Skeletal muscle tissue (tissue), 4 donors: ENCODE measurements around the gene GRHL3. TPM values are rescaled to one million over a fixed set of nuclear protein-coding genes. Genes with fewer than 3 reads are reported as not detected.

Experiments
- H3K27ac ChIP-seq: one replicate; pipeline ENCODE4 v1.7.0; 2013; ENCODE audit warnings: mild to moderate bottlenecking, low read depth, low read length, inconsistent platforms
- H3K27me3 ChIP-seq, 3 donors: one replicate each; pipeline ENCODE4 v1.7.0; 2013; ENCODE audit warnings: low read length in 3 of 3; ENCODE audit not compliant: control insufficient read depth in 3 of 3, insufficient read depth in 3 of 3
- H3K36me3 ChIP-seq, 3 donors: one replicate each; pipeline ENCODE4 v1.7.0; 2013; ENCODE audit warnings: low read length in 3 of 3; ENCODE audit not compliant: control insufficient read depth in 3 of 3, insufficient read depth in 3 of 3
- H3K4me1 ChIP-seq, 3 donors: one replicate each; pipeline ENCODE4 v1.7.0; 2013; ENCODE audit warnings: low read length in 3 of 3, mild to moderate bottlenecking in 3 of 3; ENCODE audit not compliant: control insufficient read depth in 3 of 3, insufficient read depth in 3 of 3
- H3K4me3 ChIP-seq, 3 donors: one replicate each; pipeline ENCODE4 v1.7.0; 2013; ENCODE audit warnings: low read length in 3 of 3
- H3K9ac ChIP-seq, 3 donors: one replicate each; pipeline ENCODE4 v1.7.0; 2013; ENCODE audit warnings: low read length in 3 of 3, mild to moderate bottlenecking in 3 of 3, moderate library complexity in 2 of 3, low read depth in 1 of 3
- H3K9me3 ChIP-seq, 3 donors: one replicate each; pipeline ENCODE4 v1.7.0; 2013; ENCODE audit warnings: low read length in 3 of 3; ENCODE audit not compliant: control insufficient read depth in 3 of 3
- total RNA-seq: library from RNA; depleted of rRNA; stranded (reverse); fragments of >200 nt; gene quantifications from one replicate; pipeline ENCODE4 v1.2.3, GENCODE V29; 2014
- donor health status: Osteomylitis.

The GRHL3 gene
- total RNA-seq, 1 donor from 2014 or later = not detected

- Histone ChIP-seq H3K9ac (no peak overlapping the region), H3K27ac (no peak overlapping the region), H3K4me3 (no peak overlapping the region), H3K36me3 (no peaks in the 10 kb centered on the region), H3K9me3 (no peaks in the 10 kb centered on the region), H3K4me1 (peaks cover 2 to 15% (median 5%) of the 10 kb centered on the region in 3 donors), H3K27me3 (peaks cover 0 to 4% (median 0%) of the 10 kb centered on the region in 3 donors)
These were observed 19.3 kb upstream of the GRHL3 start for GRCh38 chr1:24299901-24300300.

GRCh38 chr1:24300971-24301784, 18.0 kb upstream of the GRHL3 start:
- H3K27ac ChIP-seq = no peak overlapping the region
- H3K9ac ChIP-seq = no peak overlapping the region
- H3K4me1 ChIP-seq = peaks cover 2 to 7% (median 3%) of the 10 kb centered on the region in 3 donors
- no peaks in the 10 kb centered on the region for H3K9me3 ChIP-seq
- H3K4me3 ChIP-seq = no peak overlapping the region
- peaks cover 0 to 5% (median 0%) of the 10 kb centered on the region in 3 donors for H3K27me3 ChIP-seq
- H3K36me3 ChIP-seq = no peaks in the 10 kb centered on the region

- Histone ChIP-seq H3K27ac (no peak overlapping the region), H3K36me3 (no peaks in the 10 kb centered on the region), H3K27me3 (peaks cover 0 to 5% (median 0%) of the 10 kb centered on the region in 3 donors), H3K4me3 (no peak overlapping the region), H3K4me1 (peaks cover 2 to 7% (median 3%) of the 10 kb centered on the region in 3 donors), H3K9ac (no peak overlapping the region), H3K9me3 (no peaks in the 10 kb centered on the region)
These were observed 17.4 kb upstream of the GRHL3 start for GRCh38 chr1:24301785-24302175.

GRCh38 chr1:24302209-24302611, 16.9 kb upstream of the GRHL3 start:
- no peak overlapping the region for H3K27ac ChIP-seq
- H3K9ac ChIP-seq = no peak overlapping the region
- H3K9me3 ChIP-seq = no peaks in the 10 kb centered on the region
- H3K4me1 ChIP-seq = peaks cover 2 to 7% (median 3%) of the 10 kb centered on the region in 3 donors
- no peak overlapping the region for H3K4me3 ChIP-seq
- no peaks in the 10 kb centered on the region for H3K36me3 ChIP-seq
- peaks cover 0 to 5% (median 0%) of the 10 kb centered on the region in 3 donors for H3K27me3 ChIP-seq

- H3K36me3 ChIP-seq = no peaks in the 10 kb centered on the region
- H3K4me3 ChIP-seq = no peak overlapping the region
- peaks cover 0 to 5% (median 5%) of the 10 kb centered on the region in 3 donors for H3K27me3 ChIP-seq
- peaks cover 2 to 7% (median 3%) of the 10 kb centered on the region in 3 donors for H3K4me1 ChIP-seq
- no peaks in the 10 kb centered on the region for H3K9me3 ChIP-seq
- H3K27ac ChIP-seq = no peak overlapping the region
- no peak overlapping the region for H3K9ac ChIP-seq
These were observed 15.6 kb upstream of the GRHL3 start for GRCh38 chr1:24303600-24303999.

GRCh38 chr1:24304763-24305162, 14.4 kb upstream of the GRHL3 start:
- Histone ChIP-seq H3K4me1 (peaks cover 2 to 7% (median 3%) of the 10 kb centered on the region in 3 donors), H3K27ac (no peak overlapping the region), H3K4me3 (no peak overlapping the region), H3K9me3 (no peaks in the 10 kb centered on the region), H3K36me3 (no peaks in the 10 kb centered on the region), H3K9ac (no peak overlapping the region), H3K27me3 (peaks cover 0 to 5% (median 5%) of the 10 kb centered on the region in 3 donors)

GRCh38 chr1:24308365-24309015, 10.7 kb upstream of the GRHL3 start:
- H3K36me3 ChIP-seq = no peaks in the 10 kb centered on the region
- H3K27me3 ChIP-seq = peaks cover 0 to 5% (median 5%) of the 10 kb centered on the region in 3 donors
- no peak overlapping the region for H3K27ac ChIP-seq
- H3K4me3 ChIP-seq = no peak overlapping the region
- no peaks in the 10 kb centered on the region for H3K4me1 ChIP-seq
- no peak overlapping the region for H3K9ac ChIP-seq
- no peaks in the 10 kb centered on the region for H3K9me3 ChIP-seq

- no peaks in the 10 kb centered on the region for H3K36me3 ChIP-seq
- no peak overlapping the region for H3K4me3 ChIP-seq
- no peak overlapping the region for H3K27ac ChIP-seq
- H3K4me1 ChIP-seq = no peaks in the 10 kb centered on the region
- no peak overlapping the region for H3K9ac ChIP-seq
- H3K9me3 ChIP-seq = no peaks in the 10 kb centered on the region
- H3K27me3 ChIP-seq = peaks cover 0 to 5% (median under 1%) of the 10 kb centered on the region in 3 donors
These were observed 9.2 kb upstream of the GRHL3 start for GRCh38 chr1:24309762-24310485.

GRCh38 chr1:24311234-24311633, 7.9 kb upstream of the GRHL3 start:
- Histone ChIP-seq H3K36me3 (no peaks in the 10 kb centered on the region), H3K9me3 (no peaks in the 10 kb centered on the region), H3K27ac (no peak overlapping the region), H3K4me3 (no peak overlapping the region), H3K4me1 (no peaks in the 10 kb centered on the region), H3K9ac (no peak overlapping the region), H3K27me3 (peaks cover 0 to 5% (median 0%) of the 10 kb centered on the region in 3 donors)
